Stomach (tissue), 9 donors: ENCODE measurements around the gene HOMER3. TPM values are rescaled to one million over a fixed set of nuclear protein-coding genes. Genes with fewer than 3 reads are reported as not detected.

Experiments used
- DNase-seq, 2 donors: peaks; one replicate each; pipeline versions ENCODE4 v3.0.0 to v3.0.0-alpha.2; 2013 to 2019
- H3K27ac ChIP-seq, 5 donors: fragments of 200-600 bp in 4 of 5; sonication (generic) in 4 of 5; one replicate each; pipeline ENCODE4 v1.5.1; 2013 to 2019; ENCODE audit warnings: mild to moderate bottlenecking in 1 of 5, moderate library complexity in 1 of 5
- H3K27me3 ChIP-seq, 3 donors: fragments of 200-600 bp; sonication (generic); one replicate each; pipeline ENCODE4 v1.5.1; 2017 to 2019; ENCODE audit warnings: mixed run types in 1 of 3
- H3K36me3 ChIP-seq, 4 donors: fragments of 200-600 bp; sonication (generic); 1 replicate in 3 of 4; 2 replicates in 1 of 4; pipeline ENCODE4 v1.5.1; 2016 to 2019
- H3K4me1 ChIP-seq, 4 donors: fragments of 200-600 bp; sonication (generic); one replicate each; pipeline ENCODE4 v1.5.1; 2016 to 2019
- H3K4me3 ChIP-seq, 4 donors: fragments of 200-600 bp; sonication (generic) in 3 of 4; one replicate each; pipeline ENCODE4 v1.5.1; 2016 to 2019; ENCODE audit warnings: mild to moderate bottlenecking in 1 of 4
- H3K9me3 ChIP-seq, 4 donors: fragments of 200-600 bp; sonication (generic); one replicate each; pipeline ENCODE4 v1.5.1; 2016 to 2019
- EP300 ChIP-seq: sonication (generic); formaldehyde crosslinking; IDR thresholded peaks from one replicate; pipeline ENCODE4 v1.6.1; 2017; ENCODE audit warnings: antibody characterized with exemption
- POLR2A ChIP-seq, 4 donors: fragments of 450-650 bp; IDR thresholded peaks; one replicate each; pipeline ENCODE4 v1.6.1; 2016; ENCODE audit warnings: antibody characterized with exemption in 4 of 4, control low read depth in 2 of 4, mild to moderate bottlenecking in 1 of 4, moderate library complexity in 1 of 4
- POLR2AphosphoS5 ChIP-seq, 3 donors: sonication (generic); formaldehyde crosslinking; IDR thresholded peaks; one replicate each; pipeline ENCODE4 v1.6.1; 2016; ENCODE audit warnings: antibody characterized with exemption in 3 of 3
- WGBS, 5 donors: extraction: QIAGEN DNeasy Blood & Tissue Kit in 3 of 5; methylation state at CpG; one replicate each; pipeline versions ENCODE4 v1.1.5 to v1.1.7; 2013 to 2018; 5-methylcytosine and 5-hydroxymethylcytosine counted together
- intact Hi-C: fragments of 100-400 bp; cut with DNase I; formaldehyde crosslinking; loops from one replicate; pipeline ENCODE4 v1.15.1; 2023; ENCODE audit warnings: low total_unique reads
- polyA plus RNA-seq, 3 donors: library from polyadenylated mRNA; stranded (reverse); fragments of 200-250 nt; gene quantifications; one replicate each; pipeline ENCODE4 v1.2.3, GENCODE V29; 2013
- total RNA-seq, 5 donors: library from RNA; depleted of rRNA; stranded (reverse); fragments of >200 nt; gene quantifications; one replicate each; pipeline versions ENCODE4 v1.1.0 to v1.2.3, GENCODE V29; 2014 to 2016
- TF ChIP-seq, protein P1 (sequence below), 7 experiments: fragments of 450-650 bp in 4 of 7; fragments of 200-600 bp in 3 of 7; sonication (generic) in 3 of 7; IDR thresholded peaks; one replicate each; pipeline ENCODE4 v1.5.1; 2016 to 2019; ENCODE audit warnings: antibody characterized with exemption in 7 of 7, control low read depth in 2 of 7, mild to moderate bottlenecking in 1 of 7
- donor health status: healthy with polysubstance abuse.
- donor health status: Bipolar disorder and iron deficiency.
- donor health status: healthy.

HOMER3 gene
- total and polyA plus RNA-seq, 8 donors, result 5.1 to 74.7 (median 16.8) TPM

DNA sequence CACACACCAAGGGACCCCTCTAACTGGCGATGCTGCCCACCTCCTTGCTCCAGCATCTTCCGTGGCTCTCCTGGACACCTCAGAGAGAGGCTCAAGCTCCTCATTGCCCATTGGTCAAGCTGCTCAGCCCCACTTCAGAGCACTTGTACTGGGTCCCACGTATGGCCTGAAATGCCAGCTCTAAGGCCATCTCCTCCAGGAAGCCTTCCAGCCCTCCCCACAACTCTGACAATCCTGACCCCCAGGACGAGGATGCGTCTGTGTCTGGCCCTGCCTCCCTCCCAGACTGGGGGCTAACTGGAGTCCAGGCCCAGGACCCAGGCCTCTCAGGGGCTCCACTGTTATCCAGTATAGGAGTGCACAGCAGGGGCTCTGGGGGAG lies 7.9 kb upstream of the HOMER3 start:
- Histone ChIP-seq H3K27ac (no peak overlapping the region), H3K4me3 (no peak overlapping the region), H3K27me3 (no peaks in the 10 kb centered on the region), H3K4me1 (no peaks in the 10 kb centered on the region), H3K36me3 (no peaks in the 10 kb centered on the region), H3K9me3 (no peaks in the 10 kb centered on the region)
- no peak for TF ChIP-seq POLR2AphosphoS5 (IDR thresholded peaks at IDR 0.05)
- TF ChIP-seq, protein P1, sequence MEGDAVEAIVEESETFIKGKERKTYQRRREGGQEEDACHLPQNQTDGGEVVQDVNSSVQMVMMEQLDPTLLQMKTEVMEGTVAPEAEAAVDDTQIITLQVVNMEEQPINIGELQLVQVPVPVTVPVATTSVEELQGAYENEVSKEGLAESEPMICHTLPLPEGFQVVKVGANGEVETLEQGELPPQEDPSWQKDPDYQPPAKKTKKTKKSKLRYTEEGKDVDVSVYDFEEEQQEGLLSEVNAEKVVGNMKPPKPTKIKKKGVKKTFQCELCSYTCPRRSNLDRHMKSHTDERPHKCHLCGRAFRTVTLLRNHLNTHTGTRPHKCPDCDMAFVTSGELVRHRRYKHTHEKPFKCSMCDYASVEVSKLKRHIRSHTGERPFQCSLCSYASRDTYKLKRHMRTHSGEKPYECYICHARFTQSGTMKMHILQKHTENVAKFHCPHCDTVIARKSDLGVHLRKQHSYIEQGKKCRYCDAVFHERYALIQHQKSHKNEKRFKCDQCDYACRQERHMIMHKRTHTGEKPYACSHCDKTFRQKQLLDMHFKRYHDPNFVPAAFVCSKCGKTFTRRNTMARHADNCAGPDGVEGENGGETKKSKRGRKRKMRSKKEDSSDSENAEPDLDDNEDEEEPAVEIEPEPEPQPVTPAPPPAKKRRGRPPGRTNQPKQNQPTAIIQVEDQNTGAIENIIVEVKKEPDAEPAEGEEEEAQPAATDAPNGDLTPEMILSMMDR (IDR thresholded peaks at IDR 0.05), result no peak
- TF ChIP-seq EP300, result no peak
- intact Hi-C loops, result no loop called here
- DNase-seq, result no peak
- WGBS, 5 donors, result 72 to 86% (median 82%) methylated on average over 5 of the region's 5 CpGs

DNA sequence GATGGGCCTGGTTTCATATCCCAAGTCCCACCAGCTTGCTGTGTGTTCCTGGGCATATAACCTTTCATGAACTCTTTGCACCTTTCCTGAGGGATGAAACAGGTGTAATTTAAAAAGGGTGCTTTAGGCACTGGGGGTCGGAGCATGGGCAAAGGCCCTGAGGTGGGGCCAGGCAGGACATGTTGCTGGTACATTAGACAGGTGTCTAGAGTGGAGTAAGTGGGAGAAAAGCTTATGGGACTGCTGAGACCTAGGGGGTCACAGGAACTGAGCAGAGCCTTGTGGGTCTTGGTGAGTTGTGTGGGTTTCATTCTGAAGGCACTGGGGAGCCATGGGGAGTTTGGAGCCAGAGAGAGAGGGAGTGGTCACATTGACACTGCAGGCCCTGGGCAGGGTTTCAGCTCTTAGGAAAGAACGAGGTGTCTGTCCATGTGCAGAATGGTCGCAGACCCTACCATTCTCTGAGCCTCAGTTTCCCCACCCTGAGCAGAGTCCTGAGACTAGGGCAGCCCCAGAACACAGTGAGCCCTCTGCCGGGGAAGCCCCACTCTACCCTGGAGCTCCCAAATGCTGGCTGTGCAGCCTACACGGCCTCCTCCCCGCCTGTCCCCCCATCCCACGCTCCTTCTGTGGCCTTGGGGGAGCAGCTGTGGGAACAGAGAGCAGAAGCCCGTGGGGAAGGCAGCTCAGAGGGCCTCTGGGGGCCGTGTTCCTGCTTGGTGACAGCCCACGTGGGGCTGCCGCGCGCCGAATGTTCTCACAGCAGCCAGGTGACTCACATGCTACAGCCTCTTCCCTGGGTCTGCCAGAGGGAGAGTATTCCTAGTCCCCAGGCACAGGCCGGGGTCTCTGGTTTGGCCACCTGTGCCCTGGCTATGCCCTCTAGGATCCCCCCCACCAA lies 7.3 kb upstream of the HOMER3 start:
- DNase-seq, result no peak
- Histone ChIP-seq H3K27me3 (no peaks in the 10 kb centered on the region), H3K36me3 (no peaks in the 10 kb centered on the region), H3K4me1 (no peaks in the 10 kb centered on the region), H3K9me3 (no peaks in the 10 kb centered on the region), H3K4me3 (no peak overlapping the region), H3K27ac (no peak overlapping the region)
- WGBS, 5 donors, result 74 to 88% (median 82%) methylated on average over 7 to 15 of the region's 15 CpGs
- TF ChIP-seq EP300, result no peak
- TF ChIP-seq, protein P1 (IDR thresholded peaks at IDR 0.05), result no peak
- TF ChIP-seq POLR2A (IDR thresholded peaks at IDR 0.05), result no peak
- no peak for TF ChIP-seq POLR2AphosphoS5 (IDR thresholded peaks at IDR 0.05)
- intact Hi-C loops, result no loop called here

DNA sequence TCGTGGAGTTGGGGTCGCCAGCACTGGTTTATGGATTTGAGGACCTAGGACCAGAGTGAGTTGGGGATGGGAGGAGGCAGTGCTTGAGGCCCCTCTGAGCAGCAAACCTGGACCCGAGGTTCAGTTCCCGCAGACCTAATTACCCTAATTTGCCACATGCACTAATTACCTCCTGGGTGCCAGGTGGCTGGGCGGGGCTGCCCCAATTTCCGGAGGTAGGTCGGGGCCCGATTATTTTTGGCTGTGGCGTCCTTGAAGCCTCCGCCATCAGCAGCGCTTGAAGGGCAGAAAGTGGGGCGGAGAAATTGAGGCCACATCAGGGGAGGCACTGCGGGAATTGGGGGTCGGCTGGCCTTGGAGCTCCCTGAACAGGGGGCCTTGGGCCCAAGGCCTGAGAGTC lies 5.9 kb upstream of the HOMER3 start:
- no peaks in the 10 kb centered on the region for H3K36me3 ChIP-seq
- no peak overlapping the region for H3K27ac ChIP-seq
- H3K4me1 ChIP-seq, result no peaks in the 10 kb centered on the region
- intact Hi-C loops, result no loop called here
- TF ChIP-seq, protein P1 (IDR thresholded peaks at IDR 0.05), result no peak
- TF ChIP-seq POLR2AphosphoS5 (IDR thresholded peaks at IDR 0.05) (no peak), EP300 (no peak), POLR2A (IDR thresholded peaks at IDR 0.05) (no peak)
- DNase-seq, result no peak
- H3K27me3 ChIP-seq, result no peaks in the 10 kb centered on the region
- H3K9me3 ChIP-seq, result no peaks in the 10 kb centered on the region
- H3K4me3 ChIP-seq, result no peak overlapping the region
- 83 to 92% (median 86%) methylated on average over 12 to 14 of the region's 14 CpGs for WGBS, 5 donors

DNA sequence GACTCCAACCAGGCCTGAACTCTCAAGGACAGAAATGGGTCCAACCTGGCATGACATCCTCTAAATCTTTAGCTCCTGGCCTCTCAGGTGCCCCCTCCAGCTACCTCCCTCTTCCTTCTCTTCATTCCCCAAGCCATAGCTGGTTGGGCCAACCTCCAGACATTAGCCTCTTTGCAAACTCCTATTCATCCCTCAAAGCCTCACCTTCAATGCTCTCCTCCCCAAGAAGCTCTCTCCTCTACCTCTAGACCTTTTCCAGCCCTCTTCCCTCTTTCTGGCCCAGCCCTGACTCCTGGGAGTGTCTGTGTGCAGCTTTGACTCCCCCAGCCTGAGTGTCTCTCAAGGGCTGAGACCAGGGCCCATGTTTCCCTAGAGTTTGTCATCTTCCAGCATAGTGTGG lies 5.3 kb upstream of the HOMER3 start:
- H3K4me3 ChIP-seq, result no peak overlapping the region
- intact Hi-C loops, result no loop called here

More for the DNA sequence above, 5.3 kb upstream of the HOMER3 start:
- no peaks in the 10 kb centered on the region for H3K36me3 ChIP-seq
- peaks cover 0 to 6% (median 5%) of the 10 kb centered on the region in 4 donors for H3K4me1 ChIP-seq
- no peak overlapping the region for H3K27ac ChIP-seq
- TF ChIP-seq POLR2AphosphoS5 (IDR thresholded peaks at IDR 0.05) (no peak), POLR2A (IDR thresholded peaks at IDR 0.05) (no peak), EP300 (no peak)
- TF ChIP-seq, protein P1 (IDR thresholded peaks at IDR 0.05), result no peak
- no peaks in the 10 kb centered on the region for H3K27me3 ChIP-seq
- no peaks in the 10 kb centered on the region for H3K9me3 ChIP-seq
- no peak for DNase-seq
